Heart right ventricle (tissue), 16 donors: Measurements from ENCODE around the gene SCAF11. TPM values are rescaled to one million over a fixed set of nuclear protein-coding genes. Genes with fewer than 3 reads are reported as not detected.

Experiments used
- ATAC-seq, 8 donors: fragments of 200-7000 bp; cut with Tn5 transposase; one replicate each; pipeline ENCODE4 v1.9.1; 2020; ENCODE audit warnings: mild to moderate bottlenecking in 8 of 8, moderate library complexity in 8 of 8, moderate number of reproducible peaks in 1 of 8
- DNase-seq, 2 donors: peaks; one replicate each; pipeline ENCODE4 v3.0.0-alpha.2; 2020
- H3K27ac ChIP-seq, 10 donors: fragments of 200-600 bp; sonication (generic) in 2 of 10; one replicate each; pipeline versions ENCODE4 v1.5.0 to v1.8.0; 2020 to 2022; ENCODE audit warnings: mild to moderate bottlenecking in 3 of 10
- H3K27me3 ChIP-seq, 7 donors: fragments of 200-600 bp; one replicate each; pipeline ENCODE4 v1.8.0; 2021 to 2022; ENCODE audit warnings: mild to moderate bottlenecking in 2 of 7
- H3K36me3 ChIP-seq, 9 donors: fragments of 200-600 bp; sonication (generic) in 1 of 9; one replicate each; pipeline versions ENCODE4 v1.5.0 to v1.8.0; 2020 to 2022; ENCODE audit warnings: mild to moderate bottlenecking in 2 of 9
- H3K4me1 ChIP-seq, 9 donors: fragments of 200-600 bp; sonication (generic) in 1 of 9; one replicate each; pipeline versions ENCODE4 v1.5.0 to v1.8.0; 2020 to 2022; ENCODE audit warnings: mild to moderate bottlenecking in 4 of 9
- H3K4me3 ChIP-seq, 10 donors: fragments of 200-600 bp; sonication (generic) in 2 of 10; one replicate each; pipeline versions ENCODE4 v1.5.0 to v1.8.0; 2020 to 2022; ENCODE audit warnings: mild to moderate bottlenecking in 7 of 10, moderate library complexity in 2 of 10
- H3K9me3 ChIP-seq, 11 donors: fragments of 200-600 bp in 10 of 11; sonication (generic) in 2 of 11; one replicate each; pipeline versions ENCODE4 v1.5.0 to v1.8.0; 2013 to 2022; ENCODE audit warnings: mild to moderate bottlenecking in 2 of 11, control low read depth in 1 of 11, moderate library complexity in 1 of 11
- WGBS, 2 donors: extraction: QIAGEN DNeasy Blood & Tissue Kit; methylation state at CpG; one replicate each; pipeline ENCODE4 v1.1.7; 2013; ENCODE audit warnings: inconsistent platforms in 1 of 2; 5-methylcytosine and 5-hydroxymethylcytosine counted together
- intact Hi-C, 10 donors: fragments of 100-400 bp; cut with DNase I; formaldehyde crosslinking; loops; one replicate each; pipeline versions ENCODE4 v1.11.1 to v1.14.2; 2022
- polyA plus RNA-seq, 2 donors: library from polyadenylated mRNA; stranded (reverse); fragments of 200-250 nt; gene quantifications; one replicate each; pipeline ENCODE4 v1.2.3, GENCODE V29; 2013
- total RNA-seq, 10 donors: library from RNA; stranded (reverse); fragmentation: NEBNext Ultra II Directional in 3 of 10; extraction: Animal tissue kit (Norgen Biotek cat#: 25700) in 3 of 10; gene quantifications; one replicate each; pipeline versions ENCODE4 v1.2.1 to v1.2.4, GENCODE V29; 2021 to 2023
- TF ChIP-seq, protein P1 (sequence below), 9 donors: fragments of 200-600 bp; sonication (generic) in 2 of 9; IDR thresholded peaks; one replicate each; pipeline versions ENCODE4 v1.5.0 to v1.8.0; 2021 to 2022; ENCODE audit warnings: antibody characterized with exemption in 9 of 9, mild to moderate bottlenecking in 5 of 9, moderate library complexity in 1 of 9
- donor health status: Arrhythmogenic right ventricular cardiomyopathy.
- donor health status: ischemic (EF 13 %, LVEDD 7.1; RV severe dilation, severe dysfunction).
- donor health status: healthy with polysubstance abuse.
- donor health status: DM: no; HTN: yes; CAD: no.
- donor health status: DM: no; HTN: no; CAD: no.
- donor health status: ischemic (EF 25% LVEDD 6.9; RV normal size, moderate dysfunction).
- donor health status: ischemic (EF 25% LVEDD 5.7; RV mildly dilated, moderate dysfunction).
- donor health status: healthy.
- donor health status: DM: yes; HTN: yes; CAD: no.
- donor health status: Ischemic cardiomyopathy.
- donor health status: ischemic (EF 35%, LVEDD 5.7; RV mildly dilated, moderate dysfunction).
- donor health status: nonischemic (EF 11% LVEDD 7.7; RV severe dilation, severe dysfunction).
- donor health status: DM: yes; HTN: yes; CAD: no.
- donor health status: PGD.
- donor health status: ischemic (EF 29% LVEDD 5.4; RV normal size, mild dysfunction).
- donor health status: nonischemic (EF 23%, LVEDD 6.1; RV moderate dilation, normal function).

Gene SCAF11
- total and polyA plus RNA-seq, 12 donors: 15.1 to 112 (median 85.6) TPM

DNA sequence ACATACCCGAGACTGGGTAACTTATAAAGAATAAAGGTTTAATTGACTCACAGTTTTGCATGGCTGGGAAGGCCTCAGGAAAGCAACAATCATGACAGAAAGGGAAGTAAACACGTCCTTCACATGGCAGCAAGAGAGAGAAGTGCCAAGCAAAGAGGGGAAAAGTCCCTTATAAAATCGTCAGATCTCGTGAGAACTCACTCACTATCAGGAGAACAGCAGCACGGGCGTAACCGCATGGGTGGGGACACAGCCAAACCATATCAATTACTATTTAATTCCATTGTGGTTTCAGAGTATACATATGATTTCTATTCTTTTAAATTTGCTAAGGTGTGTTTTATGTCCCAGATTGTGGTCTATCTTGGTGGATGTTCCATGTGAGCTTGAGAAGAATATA, 117.9 kb downstream of the SCAF11 start:
- Histone ChIP-seq H3K36me3 (peaks cover 0 to 80% (median 29%) of the 10 kb centered on the region in 9 donors), H3K27me3 (no peaks in the 10 kb centered on the region), H3K4me1 (no peaks in the 10 kb centered on the region), H3K9me3 (peaks cover 0 to 14% (median 0%) of the 10 kb centered on the region in 11 donors), H3K4me3 (no peak overlapping the region), H3K27ac (no peak overlapping the region)
- intact Hi-C loops: no loop called here
- TF ChIP-seq, protein P1, sequence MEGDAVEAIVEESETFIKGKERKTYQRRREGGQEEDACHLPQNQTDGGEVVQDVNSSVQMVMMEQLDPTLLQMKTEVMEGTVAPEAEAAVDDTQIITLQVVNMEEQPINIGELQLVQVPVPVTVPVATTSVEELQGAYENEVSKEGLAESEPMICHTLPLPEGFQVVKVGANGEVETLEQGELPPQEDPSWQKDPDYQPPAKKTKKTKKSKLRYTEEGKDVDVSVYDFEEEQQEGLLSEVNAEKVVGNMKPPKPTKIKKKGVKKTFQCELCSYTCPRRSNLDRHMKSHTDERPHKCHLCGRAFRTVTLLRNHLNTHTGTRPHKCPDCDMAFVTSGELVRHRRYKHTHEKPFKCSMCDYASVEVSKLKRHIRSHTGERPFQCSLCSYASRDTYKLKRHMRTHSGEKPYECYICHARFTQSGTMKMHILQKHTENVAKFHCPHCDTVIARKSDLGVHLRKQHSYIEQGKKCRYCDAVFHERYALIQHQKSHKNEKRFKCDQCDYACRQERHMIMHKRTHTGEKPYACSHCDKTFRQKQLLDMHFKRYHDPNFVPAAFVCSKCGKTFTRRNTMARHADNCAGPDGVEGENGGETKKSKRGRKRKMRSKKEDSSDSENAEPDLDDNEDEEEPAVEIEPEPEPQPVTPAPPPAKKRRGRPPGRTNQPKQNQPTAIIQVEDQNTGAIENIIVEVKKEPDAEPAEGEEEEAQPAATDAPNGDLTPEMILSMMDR (IDR thresholded peaks at IDR 0.05): no peak
- WGBS, 2 donors: 86 to 93% methylated on average over 7 of the region's 7 CpGs
- DNase-seq (no peak), ATAC-seq (no peak)
